Fibroblast of the conjunctiva (primary cell): ENCODE measurements around the gene TMEM255A.
A peak's percentile ranks its signal among the peaks of the same experiment; 100 is the strongest.

Source experiments
- DNase-seq: peaks from one replicate; pipeline ENCODE4 v3.0.0-alpha.2; 2010; ENCODE audit warnings: low read depth

TMEM255A gene

DNA sequence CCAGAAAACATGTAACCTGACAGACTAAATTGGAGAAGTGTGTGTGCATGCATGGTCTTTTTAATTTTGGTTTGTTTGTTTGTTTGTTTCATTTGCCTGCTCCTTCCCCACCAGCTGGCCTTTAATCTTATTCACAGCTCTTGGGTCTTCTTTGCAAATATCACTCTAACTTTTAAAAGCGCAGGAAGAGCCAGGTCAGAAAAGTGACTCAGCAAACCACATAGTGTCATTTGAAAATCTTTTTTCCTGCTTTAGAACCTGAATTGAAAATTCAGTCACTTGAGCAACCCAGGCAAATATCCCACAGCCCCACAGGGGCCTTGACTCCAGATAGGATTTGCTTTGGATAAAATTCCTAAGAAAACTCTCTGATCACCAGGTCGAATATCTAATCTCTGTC lies 4.6 kb downstream of the TMEM255A start:
- DNase-seq = no peak

GRCh38 chrX:120305531-120306141 lies 5.6 kb downstream of the TMEM255A start:
- DNase-seq = no peak

DNA sequence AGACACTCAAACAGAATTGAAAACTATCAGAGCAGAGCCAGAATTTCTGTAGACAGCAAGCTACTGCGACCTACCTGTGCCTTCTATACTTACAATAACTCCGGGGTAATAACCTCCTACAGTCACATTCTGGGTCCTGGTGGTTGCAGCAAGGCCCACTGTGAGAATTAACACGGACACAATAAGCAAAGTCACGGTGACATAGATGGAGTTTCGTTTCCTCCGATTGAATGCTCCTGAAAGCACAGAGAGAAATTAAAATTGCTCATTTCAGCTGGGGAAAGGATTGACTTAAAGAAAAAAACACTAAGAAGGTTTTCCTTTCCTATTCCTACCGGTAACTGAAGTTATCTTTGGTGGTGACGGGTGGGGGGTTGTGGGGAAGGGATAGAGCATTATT lies 7.0 kb downstream of the TMEM255A start:
- DNase-seq = no peak

DNA sequence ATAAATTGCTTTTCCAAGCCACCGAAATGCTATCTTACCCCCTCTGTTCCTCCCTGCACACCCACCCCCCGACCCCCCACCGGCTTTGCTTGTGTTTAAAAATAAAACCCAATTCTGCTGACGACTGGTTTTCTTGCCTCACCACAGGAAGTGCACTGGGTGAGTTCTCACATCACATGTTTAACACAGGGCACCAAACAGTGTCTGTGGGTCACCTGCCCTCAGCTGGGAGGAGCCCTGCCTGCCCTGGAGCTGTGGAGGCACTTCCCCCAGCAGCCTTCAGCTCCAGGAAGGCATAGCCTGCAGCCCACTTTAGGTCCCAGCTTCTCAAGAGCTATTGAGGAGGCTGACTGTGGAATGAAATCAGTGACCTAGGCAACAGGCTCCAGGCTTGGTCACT lies 8.8 kb downstream of the TMEM255A start:
- no peak for DNase-seq

DNA sequence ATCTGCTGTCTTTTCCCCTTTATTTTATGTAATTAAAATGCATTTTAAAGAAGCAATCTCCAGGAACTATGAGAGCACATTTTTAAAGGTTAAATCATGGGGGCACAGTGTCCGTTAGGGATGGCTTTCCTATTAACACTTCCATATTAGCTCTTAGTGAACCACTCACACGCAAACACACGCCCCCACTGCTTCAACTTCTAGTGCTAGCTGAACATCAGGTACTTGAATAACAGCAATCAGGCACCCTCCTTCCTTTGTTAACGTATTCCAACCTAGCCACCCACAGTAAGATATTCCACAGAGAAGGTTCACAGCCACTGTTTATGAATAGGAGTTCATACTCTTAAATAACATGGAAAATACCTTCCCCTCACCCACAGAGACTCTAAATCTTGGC lies 9.3 kb downstream of the TMEM255A start:
- DNase-seq = no peak

- no peak for DNase-seq
Observed at GRCh38 chrX:120301497-120301896, 9.8 kb downstream of the TMEM255A start.

DNA sequence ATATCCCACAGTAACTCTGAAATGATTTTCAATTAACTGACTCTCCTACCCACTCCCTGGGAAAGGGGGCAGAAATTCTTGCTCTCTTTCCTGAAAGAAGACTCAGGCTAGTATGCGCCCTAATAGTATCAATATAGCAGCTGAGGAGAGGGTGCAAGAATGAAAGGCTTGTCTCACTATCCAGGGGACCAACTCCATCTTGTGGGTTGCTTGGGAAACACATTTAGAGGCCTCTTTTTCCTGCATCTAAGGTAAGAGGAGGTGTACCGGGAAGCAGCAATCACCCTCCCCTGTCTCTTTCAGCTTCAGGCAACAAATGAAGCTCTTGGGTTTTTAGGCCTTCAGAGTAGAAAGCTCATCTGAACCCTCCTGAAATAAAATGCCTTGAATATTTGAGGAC lies 11.3 kb downstream of the TMEM255A start:
- DNase-seq = no peak

GRCh38 chrX:120297923-120298322 lies 13.3 kb downstream of the TMEM255A start:
- no peak for DNase-seq

DNA sequence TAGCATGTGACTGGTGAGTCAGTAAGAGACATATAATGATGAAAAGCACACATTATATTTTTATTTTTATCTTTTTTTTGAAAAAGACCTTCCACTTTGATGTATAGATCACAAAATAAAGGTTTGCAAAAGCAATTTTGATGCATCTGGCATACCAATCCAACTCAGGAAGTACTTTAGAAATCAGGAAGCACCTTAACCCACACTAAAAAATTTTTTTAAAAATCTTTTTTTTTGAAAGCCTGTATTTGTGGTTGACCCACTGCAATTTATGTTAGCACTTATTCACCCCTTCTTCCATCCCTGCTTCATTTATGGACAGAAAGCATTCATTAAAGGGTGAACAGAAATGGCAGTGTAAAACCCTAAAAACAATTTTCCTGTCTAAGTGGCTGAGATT lies 16.6 kb downstream of the TMEM255A start:
- no peak for DNase-seq

- DNase-seq = no peak
Observed at GRCh38 chrX:120293015-120293414, 18.2 kb downstream of the TMEM255A start.

DNA sequence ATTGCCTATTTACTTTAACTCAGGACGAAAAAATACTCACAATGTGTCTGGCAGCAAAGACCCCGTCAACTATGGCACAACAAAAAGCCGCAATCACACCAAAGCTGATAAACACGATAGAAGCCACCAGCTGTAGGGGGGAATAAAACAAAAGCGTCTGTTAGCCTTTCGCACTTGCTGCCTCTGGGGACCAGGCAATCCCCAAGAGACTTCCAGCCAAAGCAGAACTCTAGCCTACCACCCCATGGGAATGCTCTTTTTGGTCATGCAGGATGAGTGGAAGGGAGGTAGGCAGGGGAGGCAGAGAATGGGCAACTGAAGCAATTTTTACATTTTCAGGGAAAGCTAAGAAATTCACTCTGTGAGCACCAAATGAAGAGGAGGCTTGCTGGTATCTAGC lies 20.1 kb downstream of the TMEM255A start:
- DNase-seq = no peak

DNA sequence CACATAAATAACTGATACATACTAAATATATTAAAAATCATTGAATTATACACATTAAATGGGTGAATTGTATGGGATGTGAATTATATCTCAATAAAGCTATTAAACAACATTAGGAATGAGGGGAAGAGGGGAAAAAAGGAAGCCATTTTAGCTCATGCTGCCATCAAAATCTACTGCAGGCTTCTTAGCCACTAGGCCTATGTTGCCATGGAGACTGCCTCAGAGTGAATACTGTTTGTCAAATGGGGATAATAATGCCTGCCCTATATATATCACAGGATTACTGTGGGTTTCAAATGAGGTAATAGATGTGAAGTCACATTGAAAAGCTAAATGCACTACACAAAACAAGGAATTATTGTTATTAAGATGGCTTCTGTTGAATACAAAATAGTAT lies 21.2 kb downstream of the TMEM255A start:
- DNase-seq = no peak

GRCh38 chrX:120287513-120288112 lies 23.6 kb downstream of the TMEM255A start:
- no peak for DNase-seq

DNA sequence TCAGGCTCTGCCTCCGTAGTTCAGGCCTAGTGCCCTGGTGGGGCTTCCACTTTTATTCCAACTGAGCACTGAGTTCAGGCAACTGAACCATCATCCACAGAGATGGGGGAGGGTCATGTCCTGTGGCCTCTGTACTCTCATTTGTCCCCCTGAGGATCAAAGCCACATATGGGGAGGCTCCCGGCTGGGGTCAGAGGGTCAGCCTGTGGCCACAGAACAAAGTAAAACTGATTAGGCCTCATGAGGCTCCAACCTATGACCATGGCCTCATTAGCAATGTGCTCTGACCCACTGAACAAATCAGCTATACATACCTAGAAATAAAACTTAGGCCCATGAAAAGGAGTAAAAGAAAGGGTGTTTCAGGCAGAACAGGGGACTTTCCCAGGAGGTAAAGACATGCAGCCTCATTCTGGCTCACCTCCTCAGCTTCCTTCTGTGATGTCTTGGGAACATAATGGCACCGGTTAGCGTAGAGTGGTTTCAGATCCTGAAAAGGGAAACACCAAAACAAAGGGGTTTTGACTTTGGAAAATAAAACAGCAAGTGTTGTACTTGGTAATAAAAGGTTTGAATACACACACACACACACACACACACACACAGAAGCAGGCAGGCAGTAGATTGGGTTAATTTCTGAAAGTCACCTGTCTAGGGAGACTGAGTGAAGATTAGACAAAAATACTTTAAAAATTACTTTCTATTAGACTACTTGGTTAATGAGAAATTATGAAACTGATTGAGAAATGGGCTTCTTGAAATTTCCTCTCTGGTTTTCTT lies 24.3 kb downstream of the TMEM255A start:
- no peak for DNase-seq

DNA sequence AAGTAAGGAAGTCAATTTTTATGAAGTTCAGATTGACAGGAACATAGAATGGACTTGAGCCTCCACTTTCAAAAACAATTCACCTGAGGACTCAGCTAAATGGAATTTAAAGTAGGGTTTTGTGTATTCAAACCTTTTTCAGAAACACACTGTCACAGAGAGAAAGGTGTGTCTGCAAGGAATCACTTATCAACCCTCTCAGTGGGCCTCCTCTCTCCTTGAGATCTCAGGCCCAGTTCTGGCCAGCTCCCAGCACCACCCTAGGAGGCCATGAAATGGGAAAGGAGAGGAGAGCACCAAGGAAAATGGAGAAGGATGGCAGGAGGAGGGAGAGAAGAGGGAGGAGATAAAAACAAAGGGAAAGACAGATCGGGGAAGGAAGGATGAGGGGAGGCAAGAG lies 28.6 kb downstream of the TMEM255A start:
- no peak for DNase-seq

GRCh38 chrX:120281761-120282160 lies 29.5 kb downstream of the TMEM255A start:
- no peak for DNase-seq

- DNase-seq = no peak
Observed at GRCh38 chrX:120281021-120281624, 30.1 kb downstream of the TMEM255A start.

- no peak for DNase-seq
Observed at GRCh38 chrX:120274958-120275357, 36.3 kb downstream of the TMEM255A start.

DNA sequence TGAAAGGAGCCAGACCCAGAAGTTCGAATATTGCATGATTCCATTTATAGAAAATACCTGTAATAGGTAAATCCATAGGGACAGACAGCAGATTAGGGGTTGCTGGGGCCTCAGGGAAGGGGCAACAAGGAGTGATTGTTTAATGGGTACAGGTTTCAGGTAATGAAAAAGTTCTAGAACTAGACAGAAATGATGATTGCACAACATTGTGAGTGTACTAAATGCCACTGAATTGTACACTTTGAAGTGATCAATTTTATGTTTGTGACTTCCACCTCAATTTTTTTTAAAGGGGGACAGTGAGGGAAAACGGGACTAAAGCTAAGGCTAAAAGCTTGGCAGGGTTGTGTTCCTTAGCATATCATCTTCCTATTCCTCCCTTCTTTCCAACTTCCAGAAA lies 37.1 kb downstream of the TMEM255A start:
- DNase-seq = no peak

GRCh38 chrX:120271218-120271617 lies 40.0 kb downstream of the TMEM255A start:
- no peak for DNase-seq

DNA sequence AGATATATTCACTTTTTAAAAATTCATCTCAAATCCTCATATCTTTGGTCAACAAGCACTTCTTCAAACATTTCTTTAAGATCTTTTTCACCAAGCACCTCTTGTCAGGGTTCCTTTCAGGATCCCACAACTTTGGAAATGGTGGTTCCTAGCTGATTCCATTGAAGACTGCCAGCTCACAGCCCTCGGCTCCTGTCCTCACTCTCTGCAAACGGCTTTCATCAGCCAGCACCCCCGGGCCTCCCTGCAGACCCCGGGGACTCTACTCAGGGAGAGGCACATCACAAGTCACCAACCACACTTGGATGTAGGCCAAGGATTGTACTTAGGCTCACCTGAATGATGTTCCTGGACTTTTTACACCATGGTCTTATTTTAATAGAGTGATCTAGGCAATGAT lies 40.7 kb downstream of the TMEM255A start:
- no peak for DNase-seq

DNA sequence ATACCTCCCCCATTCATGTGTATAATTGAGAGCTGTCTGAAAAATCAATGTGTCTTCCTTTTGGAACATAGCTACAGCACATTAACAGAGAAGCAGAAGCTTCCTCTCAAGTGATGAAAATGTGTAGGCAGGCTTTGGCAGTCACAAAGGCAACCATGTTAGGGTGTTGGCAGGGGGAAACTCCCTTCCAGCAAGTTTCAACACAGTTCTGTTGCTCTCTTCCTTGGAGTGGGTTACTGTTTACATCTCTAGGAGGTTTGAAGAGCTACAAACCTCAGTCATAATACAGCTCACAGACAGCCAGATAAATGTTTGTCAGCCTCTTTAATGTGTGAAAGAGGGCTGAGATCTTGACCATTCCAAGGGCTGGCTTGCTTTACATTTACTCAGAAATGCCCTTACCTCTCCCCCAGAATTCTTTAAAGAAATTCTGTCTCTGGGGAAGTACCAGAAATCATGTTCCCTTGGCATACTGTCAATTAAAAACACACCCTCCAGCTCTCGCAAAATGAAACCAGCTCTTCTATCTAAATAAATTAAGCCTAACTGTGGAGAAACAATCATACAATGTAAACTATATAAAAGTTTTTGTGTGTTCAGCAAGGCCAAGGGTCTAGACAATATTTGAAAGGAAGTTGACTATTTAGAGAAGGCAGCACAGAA lies 41.8 kb downstream of the TMEM255A start:
- peak; percentile 31 for DNase-seq

GRCh38 chrX:120264341-120264740 lies 46.9 kb downstream of the TMEM255A start:
- no peak for DNase-seq
